GM10248 (cell line): ENCODE measurements around the gene CTXND1.

Experiments
- CTCF ChIA-PET: fragments of 300-600 bp; sonication (Branson Sonifier 250); formaldehyde crosslinking; extraction: SDS; loops from one replicate; lab custom pipeline; 2021; ENCODE audit warnings: antibody characterized with exemption; lab: Yijun Ruan, JAX
- POLR2A ChIA-PET: fragments of 350-650 bp; sonication (Branson Sonifier 250); formaldehyde crosslinking; extraction: SDS; loops from one replicate; lab custom pipeline; 2020; ENCODE audit warnings: antibody characterized with exemption; lab: Yijun Ruan, JAX
- DNase-seq: peaks from one replicate; pipeline ENCODE4 v3.0.0; 2012; ENCODE audit errors: extremely low spot score
- CTCF ChIP-seq: IDR thresholded peaks from 2 replicates; pipeline ENCODE4 v1.5.1; 2012; ENCODE audit warnings: mild to moderate bottlenecking, low read depth; ENCODE audit errors: extremely low read depth, missing control alignments, control extremely low read depth

Gene CTXND1

GRCh38 chr15:80162059-80162554 lies 89.9 kb downstream of the CTXND1 start:
- CTCF ChIA-PET, result interaction anchor here (1.1 to 2.8 kb wide), 3 partner anchors 9 to 11 kb away, joined by 3 to 10 read pairs (median 3); partner anchors contain the start of gene FAH
- DNase-seq, result no peak
- no peak for TF ChIP-seq CTCF
- POLR2A ChIA-PET, result no interaction called here

- DNase-seq, result no peak
- ChIA-PET POLR2A (no interaction called here), CTCF (interaction anchor here (1.0 to 1.7 kb wide), 2 partner anchors 11 to 312 kb away, joined by 3 to 11 read pairs; no protein-coding TSS in a partner anchor)
- TF ChIP-seq CTCF, result no peak
Observed at GRCh38 chr15:80161468-80162016, 90.5 kb downstream of the CTXND1 start.

- ChIA-PET CTCF (interaction anchor here (1.0 to 1.7 kb wide), 3 partner anchors 12 to 311 kb away, joined by 3 to 11 read pairs (median 3); no protein-coding TSS in a partner anchor), POLR2A (no interaction called here)
- TF ChIP-seq CTCF, result no peak
- DNase-seq, result peak; percentile 55
Observed at GRCh38 chr15:80160570-80161156, 91.3 kb downstream of the CTXND1 start.

GRCh38 chr15:80159811-80160569 lies 92.0 kb downstream of the CTXND1 start:
- ChIA-PET CTCF (interaction anchor here (1.1 to 1.7 kb wide), 3 partner anchors 13 to 167 kb away, joined by 3 to 11 read pairs (median 3); no protein-coding TSS in a partner anchor), POLR2A (no interaction called here)
- no peak for TF ChIP-seq CTCF
- DNase-seq, result peak; percentile 50

GRCh38 chr15:80159301-80159700 lies 92.7 kb downstream of the CTXND1 start:
- ChIA-PET CTCF (interaction anchor here (1.1 to 1.4 kb wide), 3 partner anchors 14 to 303 kb away, joined by 3 to 6 read pairs (median 4); no protein-coding TSS in a partner anchor), POLR2A (no interaction called here)
- no peak for DNase-seq
- no peak for TF ChIP-seq CTCF

- DNase-seq, result no peak
- no peak for TF ChIP-seq CTCF
- POLR2A ChIA-PET, result no interaction called here
- CTCF ChIA-PET, result interaction anchor here (1.1 to 1.4 kb wide), 4 partner anchors 9 to 17 kb away, joined by 3 to 8 read pairs (median 4); no protein-coding TSS in a partner anchor
Observed at GRCh38 chr15:80157215-80157614, 94.8 kb downstream of the CTXND1 start.
